Stimulated activated CD4-positive, alpha-beta T cell treated with anti-CD3 and anti-CD28 coated beads, Interleukin-2, amount 100 ng/mL, for 24 hours (primary cell): Measurements from ENCODE around the gene CCNC.
"Not testable (repeated sequence)": the region's sequence is repeated elsewhere in the genome, so short reads cannot be mapped to it uniquely, and the experiment has no call there.

ENCODE experiments used
- DNase-seq, 2 donors: peaks; one replicate each; pipeline ENCODE4 v3.0.0-alpha.2; 2020

CCNC gene

DNA sequence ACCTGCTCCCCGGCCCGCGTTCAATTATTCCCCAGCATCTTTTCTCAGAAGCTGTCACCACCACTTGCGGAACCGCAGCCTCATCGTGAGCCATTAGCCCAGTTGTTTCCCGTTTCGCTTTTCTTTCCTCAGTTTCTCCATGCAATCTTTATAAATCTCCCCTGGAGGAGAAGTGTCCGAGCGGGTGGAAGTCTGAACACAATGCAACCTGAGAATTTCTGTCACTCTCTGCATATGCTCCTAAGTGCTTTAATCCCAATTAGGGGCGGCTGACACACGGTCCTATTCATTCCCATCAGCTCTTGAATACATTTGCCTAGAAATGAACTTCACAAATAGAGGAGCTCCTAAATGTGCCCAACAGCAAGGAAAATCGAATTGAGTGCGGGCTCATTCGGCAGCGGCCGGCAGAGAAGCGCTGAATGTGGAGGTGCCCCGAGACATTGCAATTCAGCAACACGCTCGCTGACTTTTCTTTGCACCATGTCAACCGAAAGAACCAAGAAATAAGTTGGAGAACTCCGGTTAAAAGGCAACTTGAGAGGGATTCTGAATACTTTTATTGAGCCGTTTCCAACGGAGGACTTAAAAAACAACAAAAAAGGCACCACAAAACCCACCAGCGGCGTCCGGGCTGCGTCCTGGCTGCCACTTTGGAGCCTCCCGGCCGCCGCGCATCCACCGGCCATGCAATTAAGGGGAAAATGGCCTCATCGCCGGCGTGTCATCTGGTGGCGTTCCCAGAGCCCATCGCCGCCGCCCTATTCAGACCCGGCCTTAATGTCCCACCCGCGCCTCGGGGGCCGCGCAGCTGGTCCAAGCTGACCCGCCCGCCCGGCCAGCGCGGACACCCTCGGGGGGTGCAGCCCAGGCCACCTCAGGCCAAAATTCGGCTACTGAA, 34.3 kb upstream of the CCNC start:
- no peak for DNase-seq

GRCh38 chr6:99594696-99595095, 26.2 kb upstream of the CCNC start:
- not testable (repeated sequence) for DNase-seq

DNA sequence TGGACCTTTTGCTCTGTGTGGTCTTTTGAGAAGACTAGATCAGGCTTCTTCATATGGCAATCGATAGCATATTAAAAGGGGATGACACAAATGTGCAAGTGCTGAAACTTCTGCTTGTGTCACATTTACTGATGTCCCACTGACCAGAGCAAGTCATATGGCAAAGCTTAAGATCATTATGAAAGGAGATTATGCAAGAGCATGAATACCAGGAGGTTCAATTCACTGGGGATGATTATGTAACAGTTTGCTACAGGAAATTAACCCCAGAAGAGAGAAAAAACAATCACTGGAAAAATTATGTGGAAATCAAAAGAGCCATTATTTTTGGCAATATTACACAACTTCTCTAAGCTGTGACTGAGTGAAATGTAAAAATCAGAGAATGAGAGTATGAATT, 24.4 kb upstream of the CCNC start:
- DNase-seq, result no peak

GRCh38 chr6:99591673-99592364, 23.4 kb upstream of the CCNC start:
- no peak for DNase-seq

DNA sequence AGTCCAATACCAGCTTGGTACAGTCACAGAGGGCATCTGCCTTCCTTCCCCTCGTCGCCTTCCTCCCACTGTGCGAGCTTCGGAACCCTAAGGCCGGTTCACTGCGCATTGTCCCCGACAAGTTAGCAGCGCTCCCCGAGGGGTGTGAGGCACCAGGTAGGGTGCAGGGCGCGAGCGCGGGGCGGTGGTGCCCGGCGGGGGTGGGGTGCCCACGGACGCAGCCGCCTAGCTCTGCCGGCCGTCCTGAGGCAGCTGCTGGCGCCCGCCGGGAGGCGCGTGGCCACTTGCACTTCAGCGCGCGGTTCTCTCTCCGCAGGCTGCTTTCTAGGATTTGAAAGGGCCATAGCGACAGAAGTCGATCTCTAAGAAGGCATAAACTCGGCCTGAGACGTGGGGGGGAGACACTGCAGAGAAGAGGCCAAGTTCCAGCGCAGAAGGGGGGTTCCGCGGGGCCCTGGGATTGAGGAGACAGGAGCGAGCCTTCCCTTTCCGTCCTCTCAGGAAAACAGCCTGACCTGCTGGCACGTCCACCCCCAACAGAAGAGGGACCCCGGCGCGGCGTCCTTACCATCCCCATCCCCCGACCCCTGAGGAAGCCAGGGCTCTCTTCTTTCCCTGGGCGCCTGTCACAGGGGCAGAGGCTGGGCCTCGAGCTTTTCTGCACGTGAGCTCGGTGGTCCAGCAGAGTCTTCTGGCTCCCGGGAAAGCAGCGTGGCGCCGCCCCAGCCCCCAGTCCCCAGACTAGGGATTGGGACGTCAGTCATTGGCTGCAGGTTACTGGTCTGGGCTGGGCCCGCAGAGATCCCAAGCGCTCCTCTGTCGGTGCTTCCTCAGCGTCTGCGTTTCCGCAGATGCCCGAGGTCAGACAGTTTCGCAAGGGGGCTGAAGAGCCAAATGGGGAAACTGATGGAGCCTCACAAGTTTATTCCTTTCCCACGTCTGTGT, 22.5 kb upstream of the CCNC start:
- DNase-seq, result no peak

DNA sequence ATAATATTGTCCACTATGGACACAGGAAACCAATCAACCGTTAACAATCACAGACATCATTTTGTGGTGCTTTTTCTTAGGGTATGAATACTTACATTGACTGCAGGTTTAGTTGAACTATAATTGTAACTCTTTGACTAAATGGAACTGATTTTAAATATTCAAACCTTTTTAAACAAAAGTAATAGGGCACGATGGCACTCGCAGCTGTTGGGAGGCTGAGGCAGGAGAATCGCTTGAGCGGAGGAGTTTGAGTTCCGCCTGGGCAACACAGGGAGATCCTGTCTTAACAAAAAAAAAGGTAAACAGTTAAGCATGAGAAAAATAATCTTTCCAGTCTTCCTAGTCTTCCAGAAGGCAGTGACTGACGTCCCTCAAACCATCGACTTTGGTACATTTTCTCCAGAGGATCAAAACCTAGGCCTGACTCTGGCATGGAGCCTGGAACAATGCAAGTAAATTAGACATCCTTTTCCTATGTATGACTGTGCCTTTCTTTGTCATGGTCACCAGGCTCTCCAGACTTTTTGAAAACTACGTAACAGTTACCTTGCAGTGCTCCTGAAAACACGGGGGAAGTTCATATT, 21.5 kb upstream of the CCNC start:
- no peak for DNase-seq

- no peak for DNase-seq
These were observed 20.8 kb upstream of the CCNC start for GRCh38 chr6:99589290-99589672.

DNA sequence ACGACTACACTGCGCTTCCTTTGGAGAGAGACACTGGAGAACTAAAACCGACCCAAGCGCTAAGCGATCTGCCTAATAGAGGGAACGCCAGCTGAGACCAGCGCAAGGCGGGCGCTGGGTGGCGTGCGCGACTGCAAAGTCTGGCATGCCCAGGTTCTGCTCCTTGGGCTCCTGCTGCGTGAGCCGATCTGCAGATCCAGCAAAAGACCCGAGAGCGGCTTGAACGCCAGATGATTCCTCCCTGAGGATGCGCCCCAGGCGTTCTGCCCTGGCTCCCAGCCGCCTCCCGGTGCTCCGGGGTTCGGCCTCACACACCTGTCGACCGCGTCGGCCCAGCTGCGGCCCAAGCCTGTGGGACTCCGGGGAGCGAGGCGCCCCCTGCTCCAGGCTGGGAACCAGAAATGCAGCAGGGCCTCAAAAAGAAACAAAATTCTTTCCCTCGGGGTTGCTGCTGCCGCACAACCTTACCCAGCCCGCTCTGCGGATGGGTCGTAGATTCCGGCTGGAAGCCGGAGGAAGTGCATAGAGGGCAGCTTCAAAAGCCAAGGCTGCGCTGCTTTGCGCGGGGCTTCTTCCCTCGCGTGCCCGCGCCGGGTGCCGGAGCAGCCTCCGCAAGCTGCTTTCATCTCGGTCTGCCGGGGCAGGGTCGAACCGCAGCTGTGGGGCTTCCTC, 20.3 kb upstream of the CCNC start:
- DNase-seq, result peak; percentile 70 to 77

- no peak for DNase-seq
These were observed 19.3 kb upstream of the CCNC start for GRCh38 chr6:99587792-99588191.

DNA sequence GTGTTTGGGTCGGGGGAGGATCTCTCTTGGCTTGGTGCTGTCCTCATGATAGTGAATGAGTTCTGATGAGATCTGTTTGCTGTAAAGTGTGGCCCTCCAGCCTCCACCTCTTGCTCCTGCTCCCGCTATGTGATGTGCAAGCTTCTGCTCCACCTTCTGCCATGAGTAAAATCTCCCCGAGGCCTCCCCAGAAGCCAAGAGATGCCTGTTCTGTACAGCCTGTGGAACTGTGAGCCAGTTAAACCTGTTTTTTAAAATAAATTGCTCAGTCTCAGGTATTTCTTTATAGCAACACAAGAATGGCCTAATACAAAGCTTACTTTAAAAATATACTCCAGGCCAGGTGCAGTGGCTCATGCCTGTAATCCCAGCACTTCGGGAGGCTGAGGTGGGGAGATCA, 11.3 kb upstream of the CCNC start:
- DNase-seq, result no peak

DNA sequence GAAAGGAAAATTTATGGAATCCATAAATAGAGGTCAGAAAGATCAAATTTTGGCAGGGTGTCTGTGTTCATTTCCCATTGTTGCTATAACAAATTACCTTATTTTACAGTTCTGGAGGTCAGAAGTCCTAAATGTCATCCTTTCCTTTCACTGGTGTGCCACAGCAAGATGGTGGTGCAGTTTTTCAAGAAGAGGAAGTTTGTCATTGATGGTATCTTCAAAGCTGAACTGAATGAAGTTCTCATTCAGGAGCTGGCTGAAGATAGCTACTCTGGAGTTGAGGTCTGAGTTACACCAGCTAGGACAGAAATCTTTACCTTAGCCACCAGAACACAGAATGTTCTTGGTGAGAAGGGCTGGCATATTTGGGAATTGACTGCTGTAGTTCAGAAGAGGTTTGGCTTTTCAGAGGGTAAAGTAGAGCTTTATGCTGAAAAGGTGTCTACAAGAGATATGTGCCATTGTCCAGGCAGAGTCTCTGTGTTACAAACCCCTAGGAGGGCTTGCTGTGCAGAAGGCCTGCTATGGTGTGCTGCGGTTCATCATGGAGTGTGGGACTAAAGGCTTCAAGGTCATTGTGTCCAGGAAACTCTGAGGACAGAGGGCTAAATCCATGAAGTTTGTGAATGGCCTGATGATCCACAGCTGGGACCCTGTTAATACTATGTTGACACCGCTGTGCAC, 7.2 kb upstream of the CCNC start:
- DNase-seq, result no peak

- DNase-seq, result no peak
These were observed 5.6 kb upstream of the CCNC start for GRCh38 chr6:99573980-99574617.

- no peak for DNase-seq
These were observed 5.3 kb downstream of the CCNC start for GRCh38 chr6:99563056-99563723.

DNA sequence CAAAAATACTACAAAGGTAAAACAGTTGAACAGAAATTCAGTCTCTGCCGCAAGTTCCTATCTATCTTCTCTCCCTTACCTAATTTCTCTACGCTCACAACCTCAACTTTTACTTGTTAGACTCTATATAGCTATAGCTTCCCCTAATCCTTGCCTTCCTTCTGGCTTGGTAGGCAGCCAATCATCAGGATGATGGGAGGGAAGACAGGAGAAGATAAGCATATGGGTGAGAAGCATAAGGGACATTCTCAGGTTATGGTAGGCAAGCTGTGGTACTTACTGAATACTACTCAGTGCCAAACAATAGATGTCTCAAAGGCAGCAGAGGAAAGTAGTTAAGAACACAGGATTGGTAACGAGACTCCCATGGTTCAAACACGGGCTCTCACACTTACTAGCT, 7.8 kb downstream of the CCNC start:
- no peak for DNase-seq

GRCh38 chr6:99559057-99559456, 9.4 kb downstream of the CCNC start:
- no peak for DNase-seq

- no peak for DNase-seq
These were observed 14.6 kb downstream of the CCNC start for GRCh38 chr6:99553888-99554287.

GRCh38 chr6:99550046-99550748, 18.3 kb downstream of the CCNC start:
- no peak for DNase-seq

DNA sequence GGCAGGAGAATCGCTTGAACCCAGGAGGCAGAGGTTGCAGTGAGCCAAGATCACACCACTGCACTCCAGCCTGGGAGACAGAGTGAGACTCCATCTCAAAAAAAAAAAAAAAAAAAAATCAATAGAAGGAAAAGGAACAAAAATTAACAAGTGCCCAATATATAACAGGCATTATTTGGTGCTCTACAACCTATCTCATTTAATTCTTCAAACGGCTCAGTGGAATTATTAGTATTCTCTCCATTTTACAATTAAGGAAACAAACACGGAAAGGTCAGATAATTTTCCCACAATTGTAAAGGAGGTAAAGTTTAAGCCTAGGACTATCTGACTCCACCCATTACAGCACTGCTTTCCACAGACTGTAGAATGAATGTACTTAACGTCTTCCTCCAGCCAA, 19.8 kb downstream of the CCNC start:
- no peak for DNase-seq

DNA sequence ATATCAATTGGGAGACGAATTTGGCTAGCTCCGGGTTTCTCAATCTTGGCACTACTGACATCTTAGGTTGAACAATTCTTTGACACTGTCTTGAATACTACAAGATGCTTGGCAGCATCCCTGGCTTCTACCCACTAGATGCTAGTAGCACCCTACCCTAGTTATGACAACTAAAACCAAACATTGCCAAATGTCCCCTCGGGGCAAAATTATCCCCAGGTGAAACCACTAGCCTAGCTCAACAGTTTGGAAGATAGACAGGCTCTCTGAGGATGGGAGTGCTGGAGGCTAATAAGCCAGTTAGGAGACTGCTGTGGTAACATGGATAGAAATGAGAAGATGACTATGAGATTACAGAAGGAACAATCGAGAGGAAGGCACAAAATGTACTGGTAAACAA, 20.9 kb downstream of the CCNC start:
- no peak for DNase-seq

DNA sequence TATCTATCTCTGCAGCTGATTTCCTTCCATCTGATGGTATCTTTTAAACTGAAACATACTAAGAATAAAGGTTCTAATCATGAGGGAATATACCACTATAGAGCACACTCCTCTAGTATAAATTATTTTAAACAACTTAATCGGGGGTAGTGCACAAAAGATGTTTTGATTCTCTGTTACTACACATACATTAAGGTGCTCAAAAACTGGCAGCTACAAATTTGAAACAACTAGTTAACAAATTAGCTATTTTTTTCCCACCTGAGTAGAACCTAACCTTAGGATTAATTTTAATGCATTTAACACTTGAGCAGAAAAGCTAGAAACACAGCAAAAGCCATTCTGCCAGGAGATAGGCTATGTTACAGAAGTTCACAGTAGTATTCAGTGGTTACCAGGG, 23.0 kb downstream of the CCNC start:
- no peak for DNase-seq
